T-helper 2 cell (primary cell): Measurements from ENCODE around the gene CMC1.

Experiments
- DNase-seq, 5 experiments: peaks; one replicate each; pipeline versions ENCODE4 v3.0.0 to v3.0.0-alpha.2; 2012 to 2022

The CMC1 gene

GRCh38 chr3:28300345-28300962 lies 59.0 kb downstream of the CMC1 start:
- DNase-seq = no peak

GRCh38 chr3:28301688-28302087 lies 60.3 kb downstream of the CMC1 start:
- DNase-seq = no peak

- no peak for DNase-seq
Measured at GRCh38 chr3:28308196-28308595, 66.8 kb downstream of the CMC1 start.

GRCh38 chr3:28315711-28316110 lies 74.3 kb downstream of the CMC1 start:
- no peak for DNase-seq

GRCh38 chr3:28316226-28316625 lies 74.8 kb downstream of the CMC1 start:
- no peak for DNase-seq

- peak in 2 of 5 experiments; percentile 40 to 81 for DNase-seq
Measured at GRCh38 chr3:28317438-28318022, 76.1 kb downstream of the CMC1 start.

- DNase-seq = no peak
Measured at GRCh38 chr3:28320981-28321380, 79.6 kb downstream of the CMC1 start.

GRCh38 chr3:28322464-28322863 lies 81.0 kb downstream of the CMC1 start:
- DNase-seq = no peak

GRCh38 chr3:28326458-28326926 lies 85.1 kb downstream of the CMC1 start:
- DNase-seq = peak in 2 of 5 experiments; percentile 77 to 98

- DNase-seq = peak in 2 of 5 experiments; percentile 28 to 52
Measured at GRCh38 chr3:28328188-28329151, 87.1 kb downstream of the CMC1 start.

GRCh38 chr3:28334552-28334951 lies 93.1 kb downstream of the CMC1 start:
- DNase-seq = peak in 1 of 5 experiments; percentile 32

- DNase-seq = no peak
Measured at GRCh38 chr3:28335246-28335645, 93.8 kb downstream of the CMC1 start.

GRCh38 chr3:28337230-28337629 lies 95.8 kb downstream of the CMC1 start:
- DNase-seq = no peak

GRCh38 chr3:28343144-28343543 lies 101.7 kb downstream of the CMC1 start:
- DNase-seq = no peak

GRCh38 chr3:28345690-28346089 lies 104.3 kb downstream of the CMC1 start:
- DNase-seq = no peak

GRCh38 chr3:28347374-28348264 lies 106.2 kb downstream of the CMC1 start:
- peak in 2 of 5 experiments; percentile 3 to 29 for DNase-seq

GRCh38 chr3:28348265-28348628 lies 106.8 kb downstream of the CMC1 start:
- no peak for DNase-seq

- peak; percentile 80 to 97 (median 86) for DNase-seq
Measured at GRCh38 chr3:28348629-28349468, 107.4 kb downstream of the CMC1 start, which contains the start of the genes AZI2 and ZCWPW2. Gene AZI2, minus strand, starts transcription at chr3:28348824. Its CDS starts 8,207 bp downstream, at chr3:28340617. Gene ZCWPW2, plus strand, starts transcription at chr3:28348721. Its CDS starts 64,348 bp downstream, at chr3:28413069.

GRCh38 chr3:28349469-28350000 lies 108.1 kb downstream of the CMC1 start:
- DNase-seq = no peak
